Kidney (tissue), 14 donors: Measurements from ENCODE around the gene CD209. TPM values are rescaled to one million over a fixed set of nuclear protein-coding genes. Genes with fewer than 3 reads are reported as not detected.

Experiments
- DNase-seq, 5 donors: peaks; one replicate each; pipeline ENCODE4 v3.0.0-alpha.2; 2013 to 2020
- FAIRE-seq: peaks from 2 replicates; lab custom pipeline; 2012; peaks lifted over from hg19 to GRCh38; lab: Jason Lieb, UNC
- H3K27ac ChIP-seq, 2 donors: one replicate each; pipeline ENCODE4 v1.7.0; 2013; ENCODE audit warnings: low read depth in 2 of 2, low read length in 2 of 2, inconsistent platforms in 1 of 2
- H3K27me3 ChIP-seq: one replicate; pipeline ENCODE4 v1.7.1; 2013; ENCODE audit warnings: low read length, inconsistent platforms; ENCODE audit not compliant: control insufficient read depth, insufficient read depth
- H3K36me3 ChIP-seq, 3 donors: one replicate each; pipeline versions ENCODE4 v1.7.0 to v1.7.1; 2013; ENCODE audit warnings: low read length in 3 of 3, control low read depth in 1 of 3, inconsistent platforms in 1 of 3; ENCODE audit not compliant: insufficient read depth in 3 of 3, control insufficient read depth in 2 of 3
- H3K4me1 ChIP-seq, 3 donors: one replicate each; pipeline versions ENCODE4 v1.7.0 to v1.7.1; 2013; ENCODE audit warnings: low read length in 3 of 3, inconsistent platforms in 1 of 3, low read depth in 1 of 3; ENCODE audit not compliant: control insufficient read depth in 2 of 3, insufficient read depth in 2 of 3
- H3K4me3 ChIP-seq, 3 donors: one replicate each; pipeline versions ENCODE4 v1.7.0 to v1.8.1; 2013; ENCODE audit warnings: low read length in 3 of 3, control low read depth in 1 of 3, inconsistent platforms in 1 of 3
- H3K9ac ChIP-seq, 3 donors: one replicate each; pipeline versions ENCODE4 v1.7.0 to v1.7.1; 2013; ENCODE audit warnings: low read length in 3 of 3, control low read depth in 1 of 3, inconsistent platforms in 1 of 3
- H3K9me3 ChIP-seq, 3 donors: one replicate each; pipeline versions ENCODE4 v1.7.0 to v1.7.1; 2013; ENCODE audit warnings: low read length in 3 of 3, control low read depth in 1 of 3, inconsistent platforms in 1 of 3; ENCODE audit not compliant: control insufficient read depth in 2 of 3, insufficient read depth in 1 of 3
- intact Hi-C: fragments of 100-400 bp; cut with DNase I; formaldehyde crosslinking; loops from one replicate; pipeline ENCODE4 v1.11.1; 2022
- polyA plus RNA-seq: library from polyadenylated mRNA; stranded (reverse); fragments of 350-450 nt; fragmentation: Illumina TruSeq; extraction: RNeasy Lipid Tissue Mini Kit (QIAGEN cat#74804); gene quantifications from one replicate; pipeline ENCODE4 v1.2.3, GENCODE V29; 2014; ENCODE audit warnings: low read depth, low replicate concordance; ENCODE audit not compliant: insufficient read depth
- total RNA-seq: library from RNA; stranded (reverse); fragmentation: NEBNext Ultra II Directional; extraction: Animal tissue kit (Norgen Biotek cat#: 25700); gene quantifications from one replicate; pipeline ENCODE4 v1.2.1, GENCODE V29; 2021
- TF ChIP-seq, protein P1 (sequence below): IDR thresholded peaks from 3 replicates; pipeline ENCODE4 v1.5.1; 2012; ENCODE audit warnings: mild to moderate bottlenecking, moderate library complexity, borderline replicate concordance; ENCODE audit not compliant: insufficient read depth; ENCODE audit errors: extremely low read depth
- donor health status: control.
- donor health status: control.
- donor health status: control.
- donor health status: control.
- donor health status: control.
- donor health status: DM: yes; HTN: yes; CAD: no.
- donor health status: Normal renal cell carcinoma (clear cell type).

The CD209 gene
- total and polyA plus RNA-seq, 2 donors from 2014 or later = 1.2 to 11.7 TPM

DNA sequence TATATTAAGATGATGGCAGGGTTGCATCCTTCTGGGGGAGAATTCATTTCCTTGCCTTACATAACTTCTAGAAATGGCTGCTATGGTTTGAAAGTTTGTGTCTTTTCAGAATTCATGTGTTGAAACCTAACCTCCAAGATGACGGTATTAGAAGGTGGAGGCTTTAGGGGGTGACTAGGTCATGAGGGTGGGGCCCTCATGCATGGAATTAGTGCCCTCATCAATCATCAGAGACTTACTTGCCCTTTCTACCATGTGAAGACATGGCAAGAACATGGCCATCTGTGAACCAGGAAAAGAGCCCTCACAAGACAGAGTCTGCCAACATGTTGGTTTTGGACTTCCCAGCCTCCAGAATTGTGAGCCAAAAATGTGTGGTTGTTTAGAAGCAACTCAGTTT, 30.6 kb downstream of the CD209 start:
- Histone ChIP-seq H3K4me3 (no peak overlapping the region), H3K9me3 (peaks cover 0 to 4% (median 2%) of the 10 kb centered on the region in 3 donors), H3K27me3 (no peaks in the 10 kb centered on the region), H3K27ac (no peak overlapping the region), H3K4me1 (no peaks in the 10 kb centered on the region), H3K36me3 (no peaks in the 10 kb centered on the region), H3K9ac (no peak overlapping the region)
- TF ChIP-seq, protein P1, sequence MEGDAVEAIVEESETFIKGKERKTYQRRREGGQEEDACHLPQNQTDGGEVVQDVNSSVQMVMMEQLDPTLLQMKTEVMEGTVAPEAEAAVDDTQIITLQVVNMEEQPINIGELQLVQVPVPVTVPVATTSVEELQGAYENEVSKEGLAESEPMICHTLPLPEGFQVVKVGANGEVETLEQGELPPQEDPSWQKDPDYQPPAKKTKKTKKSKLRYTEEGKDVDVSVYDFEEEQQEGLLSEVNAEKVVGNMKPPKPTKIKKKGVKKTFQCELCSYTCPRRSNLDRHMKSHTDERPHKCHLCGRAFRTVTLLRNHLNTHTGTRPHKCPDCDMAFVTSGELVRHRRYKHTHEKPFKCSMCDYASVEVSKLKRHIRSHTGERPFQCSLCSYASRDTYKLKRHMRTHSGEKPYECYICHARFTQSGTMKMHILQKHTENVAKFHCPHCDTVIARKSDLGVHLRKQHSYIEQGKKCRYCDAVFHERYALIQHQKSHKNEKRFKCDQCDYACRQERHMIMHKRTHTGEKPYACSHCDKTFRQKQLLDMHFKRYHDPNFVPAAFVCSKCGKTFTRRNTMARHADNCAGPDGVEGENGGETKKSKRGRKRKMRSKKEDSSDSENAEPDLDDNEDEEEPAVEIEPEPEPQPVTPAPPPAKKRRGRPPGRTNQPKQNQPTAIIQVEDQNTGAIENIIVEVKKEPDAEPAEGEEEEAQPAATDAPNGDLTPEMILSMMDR = no peak
- FAIRE-seq (no peak), DNase-seq (no peak)
- intact Hi-C loops = no loop called here

DNA sequence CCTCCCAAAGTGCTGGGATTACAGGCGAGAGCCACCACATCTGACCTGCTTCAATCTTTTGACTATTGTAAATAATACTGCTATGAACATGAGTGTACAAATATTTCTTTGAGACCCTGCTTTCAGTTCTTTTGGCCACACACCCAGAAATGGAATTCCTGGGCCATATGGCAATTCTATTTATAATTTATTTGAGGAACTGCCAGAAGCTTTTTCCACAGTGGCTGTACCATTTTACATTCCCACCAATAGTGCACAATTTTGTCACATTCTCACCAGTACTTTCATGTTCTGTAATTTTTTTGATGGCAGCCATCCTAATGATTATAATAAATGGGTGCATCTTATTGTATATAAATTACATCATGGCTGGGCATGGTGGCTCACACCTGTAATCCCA, 31.7 kb downstream of the CD209 start:
- H3K9ac ChIP-seq = no peak overlapping the region
- H3K27me3 ChIP-seq = no peaks in the 10 kb centered on the region
- no peaks in the 10 kb centered on the region for H3K36me3 ChIP-seq
- H3K27ac ChIP-seq = no peak overlapping the region
- no peak overlapping the region for H3K4me3 ChIP-seq
- TF ChIP-seq, protein P1 = no peak
- H3K4me1 ChIP-seq = no peaks in the 10 kb centered on the region
- H3K9me3 ChIP-seq = peaks cover 0 to 4% (median 2%) of the 10 kb centered on the region in 3 donors
- intact Hi-C loops = no loop called here
- FAIRE-seq (no peak), DNase-seq (no peak)

- H3K27me3 ChIP-seq = no peaks in the 10 kb centered on the region
- DNase-seq = no peak
- intact Hi-C loops = no loop called here
- no peak overlapping the region for H3K9ac ChIP-seq
- TF ChIP-seq, protein P1 = no peak
- H3K36me3 ChIP-seq = no peaks in the 10 kb centered on the region
- H3K27ac ChIP-seq = no peak overlapping the region
- H3K9me3 ChIP-seq = no peaks in the 10 kb centered on the region
- H3K4me1 ChIP-seq = no peaks in the 10 kb centered on the region
- no peak overlapping the region for H3K4me3 ChIP-seq
- FAIRE-seq = no peak
Measured at GRCh38 chr19:7710616-7711015, 36.7 kb downstream of the CD209 start.

DNA sequence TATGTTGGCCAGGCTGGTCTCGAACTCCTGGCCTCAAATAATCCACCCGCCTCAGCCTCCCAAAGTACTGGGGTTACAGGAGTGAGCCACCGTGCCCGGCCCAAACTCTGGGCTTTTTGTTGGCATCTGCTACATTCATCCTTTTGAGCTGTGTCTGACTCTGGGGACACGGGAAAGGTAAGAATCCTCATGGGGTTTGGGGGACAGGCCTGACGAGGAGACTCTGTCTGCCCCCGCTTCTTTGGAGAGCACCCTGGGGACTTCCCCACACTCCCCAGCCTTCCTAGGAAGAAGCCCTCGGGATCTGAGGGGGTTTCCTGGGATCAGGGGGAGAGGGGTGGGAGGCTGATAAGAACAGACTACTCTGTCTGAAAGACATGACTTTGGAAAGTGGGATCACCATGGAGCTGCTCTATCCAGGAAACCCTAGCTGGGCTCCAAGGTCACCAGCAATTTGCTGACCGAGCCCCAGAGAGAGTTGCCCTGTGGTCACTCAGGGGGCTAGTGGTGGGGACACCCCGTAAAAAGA, 37.3 kb downstream of the CD209 start:
- H3K36me3 ChIP-seq = no peaks in the 10 kb centered on the region
- FAIRE-seq = no peak
- TF ChIP-seq, protein P1 = no peak
- no peak overlapping the region for H3K27ac ChIP-seq
- H3K27me3 ChIP-seq = no peaks in the 10 kb centered on the region
- intact Hi-C loops = no loop called here
- no peaks in the 10 kb centered on the region for H3K4me1 ChIP-seq
- DNase-seq = no peak
- H3K4me3 ChIP-seq = no peak overlapping the region
- H3K9me3 ChIP-seq = no peaks in the 10 kb centered on the region
- no peak overlapping the region for H3K9ac ChIP-seq
